Activated CD8-positive, alpha-beta memory T cell treated with anti-CD3 and anti-CD28 coated beads, Interleukin-2, amount 50 U/mL, for 1 hour (primary cell): Measurements from ENCODE around the gene GNS.
"Not testable (repeated sequence)": the region's sequence is repeated elsewhere in the genome, so short reads cannot be mapped to it uniquely, and the experiment has no call there.

ENCODE experiments used
- DNase-seq: peaks from one replicate; pipeline ENCODE4 v3.0.0-alpha.2; 2020; ENCODE audit errors: extremely low read depth

Gene GNS

GRCh38 chr12:64759035-64759894 is at the start of gene GNS:
TSS of gene GNS (minus strand) at chr12:64759406. CDS start at chr12:64759276, 130 bp downstream.
- peak; percentile 68 for DNase-seq

DNA sequence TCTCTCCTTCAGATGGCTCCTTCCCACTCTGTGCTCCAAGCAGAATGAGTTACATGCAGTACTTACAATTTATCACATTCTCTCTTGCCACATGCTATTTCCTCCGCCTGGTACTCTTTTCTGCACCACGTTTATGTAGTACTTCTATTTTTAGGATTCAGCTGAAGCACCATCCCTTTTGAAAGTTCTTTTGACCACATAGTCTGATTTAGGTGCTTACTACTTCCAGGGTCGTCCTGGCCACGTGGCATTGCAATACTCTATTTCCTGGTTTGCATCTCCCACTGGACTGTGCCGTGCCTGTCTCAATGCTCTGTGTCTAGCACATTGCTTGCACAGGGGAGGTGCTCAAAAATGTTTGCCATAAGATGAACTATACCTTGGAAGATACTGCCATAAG is 48.9 kb upstream of the GNS start:
- no peak for DNase-seq

DNA sequence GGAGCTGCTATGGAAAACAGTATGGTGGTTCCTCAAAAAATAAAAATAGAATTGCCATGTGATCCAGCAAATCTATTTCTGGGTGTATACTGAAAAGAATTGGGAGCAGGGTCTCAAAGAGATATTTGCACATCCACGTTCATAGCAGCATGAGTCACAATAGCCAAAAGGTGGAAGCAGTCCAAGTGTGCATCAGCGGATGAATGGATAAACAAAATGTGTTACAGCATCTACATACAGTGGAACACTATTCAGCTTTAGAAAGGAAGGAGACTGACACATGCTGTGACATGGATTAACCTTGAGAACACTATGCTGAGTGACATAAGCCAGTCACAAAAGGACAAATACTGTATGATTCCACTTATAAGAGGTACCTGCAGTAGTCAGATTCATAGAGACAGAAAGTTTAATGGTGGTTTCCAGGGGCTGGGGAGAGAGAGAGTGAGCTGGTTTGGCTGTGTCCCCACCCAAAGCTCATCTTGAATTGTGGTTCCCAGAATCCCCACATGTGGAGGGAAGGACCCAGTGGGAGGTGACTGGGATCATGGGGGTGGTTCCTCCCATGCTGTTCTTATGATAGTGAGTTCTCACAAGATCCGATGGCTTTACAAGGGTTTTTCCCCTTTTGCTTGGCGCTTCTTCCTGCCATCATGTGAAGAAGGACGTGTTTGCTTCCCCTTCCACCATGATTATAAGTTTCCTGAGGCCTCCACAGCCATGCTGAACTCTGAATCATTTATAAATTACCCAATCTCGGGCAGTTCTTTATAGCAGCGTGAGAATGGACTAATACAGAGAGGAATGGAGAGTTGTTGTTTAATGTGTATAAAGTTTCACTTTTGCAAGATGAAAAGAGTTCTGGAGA is 47.6 kb upstream of the GNS start:
- DNase-seq: no peak

DNA sequence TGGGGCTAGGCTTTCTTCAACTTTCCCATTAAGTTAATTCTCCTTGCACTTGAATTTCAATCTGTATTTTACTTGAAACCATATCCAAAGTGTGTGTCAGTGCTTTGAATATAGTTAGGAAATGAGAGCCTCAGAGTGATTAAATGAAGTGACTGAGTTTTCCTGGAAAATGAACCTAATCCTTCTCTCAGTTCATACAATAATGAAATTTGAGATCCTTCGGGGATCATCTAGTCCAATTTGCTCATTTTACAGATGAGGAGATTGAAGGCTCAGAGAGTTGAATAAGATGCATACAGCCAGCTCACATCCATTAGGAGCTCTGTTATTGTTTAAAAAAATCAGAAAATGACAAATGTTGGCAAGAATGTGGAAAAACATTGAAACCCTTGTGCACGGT is 47.0 kb upstream of the GNS start:
- DNase-seq: no peak

DNA sequence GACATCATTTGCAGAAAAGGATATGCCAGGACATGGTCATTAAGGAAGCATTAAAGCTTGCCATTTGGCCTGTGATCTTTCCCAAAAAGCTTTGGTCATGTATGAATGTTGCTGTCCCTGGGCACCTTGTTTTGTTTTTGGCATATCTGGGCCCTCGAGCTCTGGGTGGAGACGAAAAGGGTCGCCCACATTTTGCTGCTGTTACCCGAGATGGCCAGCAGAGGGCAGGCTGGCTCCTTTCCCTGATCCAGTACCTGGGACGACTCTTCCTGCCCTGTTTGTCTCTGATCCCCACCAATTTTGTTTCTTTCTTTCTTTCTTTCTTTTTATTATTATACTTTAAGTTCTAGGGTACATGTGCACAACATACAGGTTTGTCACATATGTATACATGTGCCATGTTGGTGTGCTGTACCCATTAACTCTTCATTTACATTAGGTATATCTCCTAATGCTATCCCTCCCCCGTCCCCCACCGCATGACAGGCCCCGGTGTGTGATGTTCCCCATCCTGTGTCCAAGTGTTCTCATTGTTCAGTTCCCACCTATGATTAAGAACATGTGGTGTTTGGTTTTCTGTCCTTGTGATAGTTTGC is 43.1 kb upstream of the GNS start:
- not testable (repeated sequence) for DNase-seq

GRCh38 chr12:64801381-64801780 is 42.2 kb upstream of the GNS start:
- DNase-seq: no peak

DNA sequence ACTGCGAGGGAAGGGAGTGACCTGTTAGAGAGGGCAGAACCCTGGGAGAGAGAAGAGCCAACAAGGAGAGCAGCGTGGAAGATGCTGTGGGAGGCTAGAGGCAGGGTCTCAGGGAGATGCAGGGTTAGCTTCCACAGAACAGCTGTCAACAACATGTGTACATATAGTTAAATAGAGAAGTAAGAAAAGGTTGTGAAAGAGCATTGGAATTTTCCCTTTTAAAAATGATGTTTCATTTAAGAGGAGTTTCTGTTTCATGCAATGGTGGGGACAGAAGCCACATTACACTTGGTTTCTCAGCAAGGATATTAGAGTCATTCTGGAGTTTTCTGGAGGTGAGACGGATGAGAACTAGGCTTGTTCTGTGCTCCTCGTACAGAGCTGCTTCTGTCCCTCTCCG is 41.4 kb upstream of the GNS start:
- no peak for DNase-seq

DNA sequence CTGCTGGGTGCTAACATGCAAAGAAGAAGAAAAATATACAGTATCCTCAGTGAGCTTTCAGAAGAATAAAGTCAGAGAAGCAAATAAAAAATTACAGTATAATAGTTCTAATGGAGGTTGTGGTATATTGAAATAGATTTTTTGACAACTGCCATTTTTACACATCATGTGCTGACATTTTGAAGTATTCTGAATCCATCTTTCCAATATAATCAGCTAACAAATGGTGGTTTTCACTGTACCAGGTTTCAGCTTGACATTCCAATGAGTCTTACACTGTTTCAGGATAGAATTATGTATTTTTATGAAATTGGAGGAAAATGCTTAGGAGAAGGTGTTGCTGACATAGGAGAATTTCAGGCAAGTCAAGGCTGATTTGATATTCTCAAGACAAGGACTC is 39.0 kb upstream of the GNS start:
- DNase-seq: no peak

GRCh38 chr12:64797156-64797555 is 38.0 kb upstream of the GNS start:
- DNase-seq: no peak

DNA sequence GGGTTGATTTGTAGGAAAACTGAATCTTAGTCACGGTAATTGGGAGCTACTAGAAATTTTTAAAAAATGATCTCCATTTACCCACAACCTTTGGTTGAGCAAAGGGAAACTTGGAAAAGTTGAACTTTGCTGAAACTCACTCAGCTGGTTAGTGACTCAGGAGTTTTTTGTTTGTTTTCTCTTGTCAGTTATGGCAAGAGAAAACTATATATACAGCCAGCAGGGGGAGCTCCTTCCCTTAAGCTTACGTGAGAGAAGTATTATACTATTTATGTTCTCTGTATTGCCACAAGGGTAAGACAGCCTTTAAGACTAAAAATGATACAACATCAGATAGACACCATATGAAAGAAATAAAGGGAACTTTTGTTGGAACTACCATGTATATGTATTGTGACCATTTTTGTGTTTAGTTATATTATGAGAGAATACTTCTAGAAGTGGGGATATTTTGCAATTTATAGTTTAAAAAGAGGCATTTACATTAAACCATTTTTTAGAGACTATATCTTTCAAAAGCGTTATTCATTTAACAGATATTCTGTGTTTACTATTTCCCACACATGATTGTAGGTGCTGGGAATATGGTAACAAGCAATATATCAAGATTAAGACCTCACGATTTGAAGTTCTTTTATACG is 37.1 kb upstream of the GNS start:
- peak; percentile 20 for DNase-seq

GRCh38 chr12:64794305-64794704 is 35.1 kb upstream of the GNS start:
- no peak for DNase-seq

- DNase-seq: no peak
These were observed 34.4 kb upstream of the GNS start for GRCh38 chr12:64793610-64794009.

DNA sequence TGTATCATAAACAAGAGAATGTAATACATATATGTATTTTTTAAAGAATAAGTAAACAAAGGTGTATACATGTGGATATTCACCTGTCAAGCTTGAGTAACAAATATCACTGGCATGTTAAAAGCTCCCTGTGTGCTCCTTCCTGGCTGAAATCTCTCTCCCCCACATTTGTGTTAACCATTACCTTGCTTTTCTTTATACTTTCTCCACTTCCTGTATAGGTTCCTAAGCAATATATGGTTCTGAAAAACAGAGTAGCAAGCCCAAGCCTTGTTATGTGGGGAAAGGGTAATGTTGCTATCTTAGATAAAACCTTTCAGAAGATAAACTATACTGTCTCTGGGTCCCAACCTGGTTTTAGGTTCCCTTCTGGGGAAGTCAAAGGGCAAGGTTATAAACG is 32.9 kb upstream of the GNS start:
- DNase-seq: no peak

GRCh38 chr12:64791036-64791435 is 31.8 kb upstream of the GNS start:
- no peak for DNase-seq

GRCh38 chr12:64790166-64790565 is 31.0 kb upstream of the GNS start:
- DNase-seq: no peak

DNA sequence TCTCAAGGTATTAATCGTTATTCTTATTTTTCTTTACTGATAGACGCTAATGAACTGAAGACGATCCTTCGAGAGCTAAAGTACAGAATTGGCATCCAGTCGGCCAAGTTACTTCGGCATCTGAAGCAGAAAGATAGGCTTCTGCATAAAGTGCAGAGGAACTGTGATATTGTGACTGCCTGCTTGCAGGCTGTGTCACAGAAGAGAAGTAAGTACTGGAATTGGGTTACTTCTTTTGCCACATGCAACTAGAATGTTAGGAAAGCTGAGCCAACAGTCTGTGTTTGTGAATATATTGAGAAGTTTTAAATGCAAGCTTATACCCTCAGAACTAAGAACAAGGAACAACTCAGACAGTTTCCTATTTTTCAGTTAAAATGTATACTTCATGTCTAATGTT is 26.6 kb upstream of the GNS start:
- DNase-seq: no peak

- no peak for DNase-seq
These were observed 23.1 kb upstream of the GNS start for GRCh38 chr12:64782191-64782876.

DNA sequence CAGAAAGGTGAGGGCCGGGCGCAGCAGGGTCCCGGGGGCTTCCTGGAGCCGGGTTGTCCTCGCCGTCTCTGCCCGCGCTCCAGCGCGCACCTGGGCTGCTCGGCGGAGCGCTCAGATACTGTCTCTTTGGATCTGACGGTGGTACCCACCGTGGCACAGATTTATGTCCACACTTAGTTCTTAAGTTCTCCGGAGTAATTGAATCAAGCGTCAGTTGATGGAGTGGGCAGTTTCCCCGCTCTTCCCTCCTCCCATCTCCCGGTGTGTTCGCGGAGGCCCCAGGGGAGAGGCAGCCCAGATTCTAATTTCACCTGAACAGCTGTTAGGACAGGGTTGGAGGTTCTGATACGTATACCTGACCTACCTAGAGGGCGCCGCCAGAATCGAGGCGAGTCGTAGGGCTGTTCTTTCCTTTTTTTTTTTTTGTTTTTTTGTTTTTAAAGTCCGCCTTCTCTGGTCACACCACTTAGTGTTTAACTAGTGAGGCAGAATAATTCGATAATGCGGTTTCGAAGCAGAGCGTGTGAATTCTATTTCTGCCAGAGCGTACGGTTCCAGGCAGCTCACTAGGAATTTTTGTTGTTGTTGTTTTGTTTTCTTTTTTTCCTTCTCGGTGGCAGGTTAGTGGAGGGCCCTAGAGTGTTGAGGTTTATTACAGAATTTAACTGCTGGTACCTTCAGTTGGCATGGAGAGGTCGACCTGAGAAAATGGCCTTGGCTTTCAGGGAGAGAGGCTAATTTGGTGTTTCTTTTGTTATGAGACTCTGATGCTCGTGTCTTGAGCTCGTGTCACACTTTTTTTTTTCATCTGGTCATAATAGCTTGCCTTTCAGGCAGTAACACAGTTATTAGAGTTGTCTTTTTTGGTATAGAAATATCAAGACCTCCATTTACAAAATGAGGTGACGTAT is 22.3 kb upstream of the GNS start:
- DNase-seq: no peak

- no peak for DNase-seq
These were observed 21.5 kb upstream of the GNS start for GRCh38 chr12:64780531-64781279.

- no peak for DNase-seq
These were observed 20.9 kb upstream of the GNS start for GRCh38 chr12:64780132-64780530.
